ENCODE results near the gene SMAD6.

Gene SMAD6

DNA sequence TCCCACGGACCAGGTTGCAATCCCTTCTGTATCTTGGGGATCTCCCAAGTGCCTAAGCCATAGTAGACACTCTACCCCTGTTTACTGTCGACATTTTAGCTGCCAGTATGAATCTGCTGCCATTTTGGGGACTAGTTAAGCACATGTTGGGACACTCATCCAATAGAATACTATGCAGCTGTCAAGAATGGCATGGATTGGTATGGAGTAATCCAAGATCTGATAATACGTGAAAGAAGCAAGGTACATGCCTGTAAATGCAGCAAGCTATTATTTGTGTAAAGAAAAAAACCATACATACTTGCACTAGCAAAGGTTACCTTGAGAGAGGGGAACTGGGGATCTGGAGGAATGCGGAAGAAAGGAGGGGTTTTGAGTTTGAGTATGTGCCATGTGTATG lies 129.3 kb downstream of the SMAD6 start:
- Histone ChIP-seq H3K4me2 (ENCODE audit: low read depth, low read length) (no peak overlapping the region), H3K9me3 (replicated peaks; ENCODE audit: insufficient read depth, low read length) (no peaks in the 10 kb centered on the region), H3K79me2 (ENCODE audit: low read length) (no peaks in the 10 kb centered on the region), H3K4me3 (ENCODE audit: low read length) (no peak overlapping the region), H3K27me3 (replicated peaks; ENCODE audit: insufficient read depth, low read length) (no peaks in the 10 kb centered on the region), H3F3A (ENCODE audit: insufficient read depth, low read length) (no peaks in the 10 kb centered on the region), H3K27ac (ENCODE audit: low read length) (no peak overlapping the region), H4K20me1 (ENCODE audit: insufficient read depth, low read length) (no peaks in the 10 kb centered on the region), H3K9me2 (replicated peaks; ENCODE audit: insufficient read depth, low read length) (no peaks in the 10 kb centered on the region), H3K36me3 (replicated peaks; ENCODE audit: insufficient read depth, low read length) (no peaks in the 10 kb centered on the region), H3K4me1 (ENCODE audit: low read length) (no peaks in the 10 kb centered on the region), H2AFZ (ENCODE audit: low read length) (no peak overlapping the region), H3K9ac (ENCODE audit: low read length) (no peak overlapping the region)
- DNase-seq, result no peak
- TF ChIP-seq EZH2phosphoT487 (IDR thresholded peaks at IDR 0.05; ENCODE audit: low read length) (no peak), EZH2 (optimal IDR thresholded peaks at IDR 0.05; ENCODE audit: low read depth, low read length) (no peak)
- TF ChIP-seq, protein P1, sequence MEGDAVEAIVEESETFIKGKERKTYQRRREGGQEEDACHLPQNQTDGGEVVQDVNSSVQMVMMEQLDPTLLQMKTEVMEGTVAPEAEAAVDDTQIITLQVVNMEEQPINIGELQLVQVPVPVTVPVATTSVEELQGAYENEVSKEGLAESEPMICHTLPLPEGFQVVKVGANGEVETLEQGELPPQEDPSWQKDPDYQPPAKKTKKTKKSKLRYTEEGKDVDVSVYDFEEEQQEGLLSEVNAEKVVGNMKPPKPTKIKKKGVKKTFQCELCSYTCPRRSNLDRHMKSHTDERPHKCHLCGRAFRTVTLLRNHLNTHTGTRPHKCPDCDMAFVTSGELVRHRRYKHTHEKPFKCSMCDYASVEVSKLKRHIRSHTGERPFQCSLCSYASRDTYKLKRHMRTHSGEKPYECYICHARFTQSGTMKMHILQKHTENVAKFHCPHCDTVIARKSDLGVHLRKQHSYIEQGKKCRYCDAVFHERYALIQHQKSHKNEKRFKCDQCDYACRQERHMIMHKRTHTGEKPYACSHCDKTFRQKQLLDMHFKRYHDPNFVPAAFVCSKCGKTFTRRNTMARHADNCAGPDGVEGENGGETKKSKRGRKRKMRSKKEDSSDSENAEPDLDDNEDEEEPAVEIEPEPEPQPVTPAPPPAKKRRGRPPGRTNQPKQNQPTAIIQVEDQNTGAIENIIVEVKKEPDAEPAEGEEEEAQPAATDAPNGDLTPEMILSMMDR (IDR thresholded peaks at IDR 0.05; ENCODE audit: low read length), result no peak

DNA sequence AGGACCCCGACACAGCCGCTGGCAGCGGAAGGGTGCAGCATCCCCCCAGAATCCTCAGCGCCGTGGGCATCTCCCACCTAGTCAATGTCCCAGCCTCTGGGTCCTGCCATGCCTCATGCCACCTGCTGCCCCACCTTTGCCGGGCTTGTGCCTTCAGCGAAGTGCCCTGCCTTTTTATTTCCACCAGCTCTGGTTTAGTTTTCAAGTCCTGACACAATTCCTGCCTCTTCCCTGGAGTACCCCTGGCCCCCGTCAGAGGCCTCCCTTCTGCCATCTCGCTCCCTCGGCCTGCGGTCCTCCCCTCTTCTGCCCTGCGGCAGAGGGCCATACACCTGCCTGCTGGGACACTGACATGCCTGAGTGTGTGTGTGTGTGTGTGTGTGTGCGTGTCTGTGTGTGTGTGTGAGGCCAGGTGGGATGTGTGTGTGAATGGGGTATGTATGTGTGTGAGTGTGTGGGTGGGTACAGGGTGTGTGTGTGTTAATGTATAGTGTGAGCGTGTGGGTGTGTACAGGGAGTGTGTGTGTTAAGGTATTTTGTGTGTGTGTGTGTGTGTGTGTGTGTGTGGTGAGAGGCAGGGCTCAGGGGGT lies 129.9 kb downstream of the SMAD6 start:
- no peaks in the 10 kb centered on the region for H3K4me1 ChIP-seq (ENCODE audit: low read length)
- no peaks in the 10 kb centered on the region for H4K20me1 ChIP-seq (ENCODE audit: insufficient read depth, low read length)
- H3K9me3 ChIP-seq (replicated peaks; ENCODE audit: insufficient read depth, low read length), result no peaks in the 10 kb centered on the region
- no peaks in the 10 kb centered on the region for H3K27me3 ChIP-seq (replicated peaks; ENCODE audit: insufficient read depth, low read length)
- no peak overlapping the region for H3K4me2 ChIP-seq (ENCODE audit: low read depth, low read length)
- H3K36me3 ChIP-seq (replicated peaks; ENCODE audit: insufficient read depth, low read length), result no peaks in the 10 kb centered on the region
- no peak overlapping the region for H2AFZ ChIP-seq (ENCODE audit: low read length)
- H3F3A ChIP-seq (ENCODE audit: insufficient read depth, low read length), result no peaks in the 10 kb centered on the region
- no peak overlapping the region for H3K9ac ChIP-seq (ENCODE audit: low read length)
- H3K27ac ChIP-seq (ENCODE audit: low read length), result no peak overlapping the region
- TF ChIP-seq EZH2 (optimal IDR thresholded peaks at IDR 0.05; ENCODE audit: low read depth, low read length), result no peak
- no peak for TF ChIP-seq EZH2phosphoT487 (IDR thresholded peaks at IDR 0.05; ENCODE audit: low read length)
- TF ChIP-seq, protein P1 (IDR thresholded peaks at IDR 0.05; ENCODE audit: low read length), result no peak
- no peaks in the 10 kb centered on the region for H3K79me2 ChIP-seq (ENCODE audit: low read length)
- no peaks in the 10 kb centered on the region for H3K9me2 ChIP-seq (replicated peaks; ENCODE audit: insufficient read depth, low read length)
- H3K4me3 ChIP-seq (ENCODE audit: low read length), result no peak overlapping the region
- DNase-seq, result no peak

Measured in MM.1S (cell line).